ENCODE results near the gene LRP8. TPM values are rescaled to one million over a fixed set of nuclear protein-coding genes. Genes with fewer than 3 reads are reported as not detected.

The LRP8 gene
- total and polyA plus RNA-seq, 2 donors (not counting 1 experiment from before 2014, with no cell fraction given), result 7.8 to 9.4 TPM

DNA sequence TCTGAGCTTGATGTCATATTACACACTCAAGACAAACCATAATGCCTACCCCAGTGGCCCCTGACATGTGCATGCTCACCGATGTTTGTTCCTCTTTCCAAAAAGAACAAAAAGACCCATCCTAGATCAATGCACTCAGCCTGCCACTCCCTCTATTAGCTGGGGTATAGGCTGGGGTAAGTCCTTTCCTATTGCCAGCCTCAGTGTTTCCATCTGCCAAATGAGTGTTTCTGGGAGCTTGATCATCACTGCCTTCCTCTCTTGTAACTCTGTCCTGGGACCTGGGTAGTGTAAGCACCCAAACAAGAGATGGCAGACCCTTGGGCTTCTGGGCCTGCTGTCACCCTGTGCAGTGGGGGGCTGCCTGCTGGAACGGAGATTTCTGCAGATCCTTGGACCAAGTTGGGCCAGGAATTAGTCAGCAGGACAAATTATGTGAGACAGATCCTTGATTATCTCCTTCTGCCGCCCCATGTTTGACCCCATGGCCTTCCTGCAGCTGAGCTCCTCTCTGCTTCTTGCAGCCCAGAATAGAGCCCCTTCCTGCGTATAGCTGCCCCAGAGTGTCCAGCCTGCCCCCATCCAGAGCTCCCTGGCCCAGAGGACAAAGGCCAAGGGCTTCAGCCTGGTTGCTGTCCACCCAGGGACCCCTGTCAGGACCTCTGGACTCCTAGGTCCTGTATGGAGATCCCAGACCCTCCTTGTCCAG is 31.5 kb upstream of the LRP8 start:
- WGBS (ENCODE audit: insufficient coverage), result 92% methylated on average over 4 of the region's 4 CpGs
- H3K79me2 ChIP-seq (ENCODE audit: control insufficient read depth, insufficient read depth, low read length), result peaks cover 7% of the 10 kb centered on the region
- H3K27ac ChIP-seq (ENCODE audit: low read length in 2 of 2), result no peak overlapping the region
- H3K9me3 Mint-ChIP-seq (ENCODE audit: insufficient read depth), result peaks cover 8% of the 10 kb centered on the region
- H4K20me1 ChIP-seq (ENCODE audit: control insufficient read depth, insufficient read depth, low read length, poor library complexity, severe bottlenecking), result peaks cover 11% of the 10 kb centered on the region
- H3K9ac ChIP-seq (ENCODE audit: low read length), result no peak overlapping the region
- no peaks in the 10 kb centered on the region for H3K4me1 ChIP-seq (ENCODE audit: control insufficient read depth in 2 of 2, insufficient read depth in 2 of 2, low read length in 2 of 2)
- H3K4me3 Mint-ChIP-seq, result no peak overlapping the region
- CTCF ChIA-PET, result interaction anchor here (0.8 to 0.9 kb wide), 3 partner anchors 34 to 81 kb away, joined by 3 read pairs; no protein-coding TSS in a partner anchor
- H3K36me3 ChIP-seq (replicated peaks in 1 of 2; ENCODE audit: control extremely low read depth in 1 of 2, control insufficient read depth in 1 of 2, extremely low read depth in 1 of 2, insufficient read depth in 2 of 2, low read length in 1 of 2), result peaks cover 0 to 3% of the 10 kb centered on the region in 2 experiments
- intact Hi-C loops (cut with micrococcal nuclease), result no loop called here
- POLR2A ChIA-PET, result no interaction called here
- TF ChIP-seq EZH2 (IDR thresholded peaks at IDR 0.05; ENCODE audit: borderline replicate concordance, insufficient read depth, low read depth, low read length, poor library complexity, severe bottlenecking), result no peak
- TF ChIP-seq, protein P1, sequence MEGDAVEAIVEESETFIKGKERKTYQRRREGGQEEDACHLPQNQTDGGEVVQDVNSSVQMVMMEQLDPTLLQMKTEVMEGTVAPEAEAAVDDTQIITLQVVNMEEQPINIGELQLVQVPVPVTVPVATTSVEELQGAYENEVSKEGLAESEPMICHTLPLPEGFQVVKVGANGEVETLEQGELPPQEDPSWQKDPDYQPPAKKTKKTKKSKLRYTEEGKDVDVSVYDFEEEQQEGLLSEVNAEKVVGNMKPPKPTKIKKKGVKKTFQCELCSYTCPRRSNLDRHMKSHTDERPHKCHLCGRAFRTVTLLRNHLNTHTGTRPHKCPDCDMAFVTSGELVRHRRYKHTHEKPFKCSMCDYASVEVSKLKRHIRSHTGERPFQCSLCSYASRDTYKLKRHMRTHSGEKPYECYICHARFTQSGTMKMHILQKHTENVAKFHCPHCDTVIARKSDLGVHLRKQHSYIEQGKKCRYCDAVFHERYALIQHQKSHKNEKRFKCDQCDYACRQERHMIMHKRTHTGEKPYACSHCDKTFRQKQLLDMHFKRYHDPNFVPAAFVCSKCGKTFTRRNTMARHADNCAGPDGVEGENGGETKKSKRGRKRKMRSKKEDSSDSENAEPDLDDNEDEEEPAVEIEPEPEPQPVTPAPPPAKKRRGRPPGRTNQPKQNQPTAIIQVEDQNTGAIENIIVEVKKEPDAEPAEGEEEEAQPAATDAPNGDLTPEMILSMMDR (IDR thresholded peaks at IDR 0.05), result no peak
- peaks cover 7% of the 10 kb centered on the region for H3K4me1 Mint-ChIP-seq
- H3K9me3 ChIP-seq (ENCODE audit: control extremely low read depth in 1 of 3, control insufficient read depth in 2 of 3, insufficient read depth in 1 of 3, low read length in 2 of 3), result peaks cover 3 to 22% (median 13%) of the 10 kb centered on the region in 3 donors
- no peak overlapping the region for H3K4me3 ChIP-seq (ENCODE audit: control extremely low read depth in 1 of 5, extremely low read depth in 1 of 5, insufficient read depth in 1 of 5, low read depth in 2 of 5, low read length in 4 of 5)
- H2AFZ ChIP-seq (ENCODE audit: insufficient read depth, low read depth, low read length, poor library complexity, severe bottlenecking), result no peak overlapping the region
- peaks cover 5% of the 10 kb centered on the region for H3K27me3 Mint-ChIP-seq
- peaks cover 0 to 2% (median 0%) of the 10 kb centered on the region in 4 experiments for H3K27me3 ChIP-seq (replicated peaks in 1 of 4; ENCODE audit: control extremely low read depth in 1 of 4, control insufficient read depth in 3 of 4, insufficient read depth in 4 of 4, low read length in 3 of 4)
- no peak overlapping the region for H3K4me2 ChIP-seq (replicated peaks; ENCODE audit: low read depth, low read length, poor library complexity, severe bottlenecking)
- DNase-seq, result no peak
- no peak overlapping the region for H3K27ac Mint-ChIP-seq
- no peak for ATAC-seq (ENCODE audit: low read depth)

GRCh38 chr1:53356637-53357036 is 28.8 kb upstream of the LRP8 start:
- Histone ChIP-seq H3K4me1 (ENCODE audit: control insufficient read depth in 2 of 2, insufficient read depth in 2 of 2, low read length in 2 of 2) (no peaks in the 10 kb centered on the region), H2AFZ (ENCODE audit: insufficient read depth, low read depth, low read length, poor library complexity, severe bottlenecking) (no peak overlapping the region), H3K4me2 (replicated peaks; ENCODE audit: low read depth, low read length, poor library complexity, severe bottlenecking) (no peak overlapping the region), H3K36me3 (replicated peaks in 1 of 2; ENCODE audit: control extremely low read depth in 1 of 2, control insufficient read depth in 1 of 2, extremely low read depth in 1 of 2, insufficient read depth in 2 of 2, low read length in 1 of 2) (peaks cover 0 to 3% of the 10 kb centered on the region in 2 experiments), H3K9ac (ENCODE audit: low read length) (no peak overlapping the region), H4K20me1 (ENCODE audit: control insufficient read depth, insufficient read depth, low read length, poor library complexity, severe bottlenecking) (no peaks in the 10 kb centered on the region), H3K4me3 (ENCODE audit: control extremely low read depth in 1 of 5, extremely low read depth in 1 of 5, insufficient read depth in 1 of 5, low read depth in 2 of 5, low read length in 4 of 5) (no peak overlapping the region), H3K27ac (ENCODE audit: low read length in 2 of 2) (no peak overlapping the region), H3K9me3 (ENCODE audit: control extremely low read depth in 1 of 3, control insufficient read depth in 2 of 3, insufficient read depth in 1 of 3, low read length in 2 of 3) (peaks cover 3 to 22% (median 13%) of the 10 kb centered on the region in 3 donors), H3K27me3 (replicated peaks in 1 of 4; ENCODE audit: control extremely low read depth in 1 of 4, control insufficient read depth in 3 of 4, insufficient read depth in 4 of 4, low read length in 3 of 4) (peaks cover 0 to 2% (median 0%) of the 10 kb centered on the region in 4 experiments), H3K79me2 (ENCODE audit: control insufficient read depth, insufficient read depth, low read length) (no peaks in the 10 kb centered on the region)
- DNase-seq (no peak), ATAC-seq (ENCODE audit: low read depth) (no peak)
- ChIA-PET POLR2A (no interaction called here), CTCF (no interaction called here)
- intact Hi-C loops (cut with micrococcal nuclease), result no loop called here
- Mint-ChIP-seq H3K9me3 (ENCODE audit: insufficient read depth) (peaks cover 8% of the 10 kb centered on the region), H3K4me1 (no peaks in the 10 kb centered on the region), H3K4me3 (no peak overlapping the region), H3K27ac (no peak overlapping the region), H3K27me3 (peaks cover 5% of the 10 kb centered on the region)
- TF ChIP-seq EZH2 (IDR thresholded peaks at IDR 0.05; ENCODE audit: borderline replicate concordance, insufficient read depth, low read depth, low read length, poor library complexity, severe bottlenecking), result no peak
- TF ChIP-seq, protein P1 (IDR thresholded peaks at IDR 0.05), result no peak

Measured in B cell (primary cell).